NCI-H1092 treated with DMSO at 0.1 percent for 48 hours (cell line): Measurements from ENCODE around the gene SLC19A1.
A peak's percentile ranks its signal among the peaks of the same experiment; 100 is the strongest.

Experiments
- DNase-seq: peaks from one replicate; lab custom pipeline; 2025; lab: John Stamatoyannopoulos, UW

The SLC19A1 gene

DNA sequence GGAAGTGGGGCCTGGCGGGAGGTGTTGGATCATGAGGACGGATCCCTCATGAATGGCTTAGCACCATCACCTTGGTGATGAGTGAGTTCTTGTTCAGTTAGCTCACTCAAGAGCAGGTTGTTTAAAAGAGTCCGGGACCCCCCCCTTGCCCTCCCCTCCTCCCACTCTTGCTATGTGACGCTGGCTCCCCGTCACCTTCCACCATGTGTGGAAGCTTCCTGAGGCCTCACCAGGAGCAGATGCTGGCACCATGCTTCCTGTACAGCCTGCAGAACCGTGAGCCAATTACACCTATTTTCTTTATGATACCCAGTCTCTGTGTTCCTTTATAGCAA, 3.0 kb upstream of the SLC19A1 start:
- no peak for DNase-seq

DNA sequence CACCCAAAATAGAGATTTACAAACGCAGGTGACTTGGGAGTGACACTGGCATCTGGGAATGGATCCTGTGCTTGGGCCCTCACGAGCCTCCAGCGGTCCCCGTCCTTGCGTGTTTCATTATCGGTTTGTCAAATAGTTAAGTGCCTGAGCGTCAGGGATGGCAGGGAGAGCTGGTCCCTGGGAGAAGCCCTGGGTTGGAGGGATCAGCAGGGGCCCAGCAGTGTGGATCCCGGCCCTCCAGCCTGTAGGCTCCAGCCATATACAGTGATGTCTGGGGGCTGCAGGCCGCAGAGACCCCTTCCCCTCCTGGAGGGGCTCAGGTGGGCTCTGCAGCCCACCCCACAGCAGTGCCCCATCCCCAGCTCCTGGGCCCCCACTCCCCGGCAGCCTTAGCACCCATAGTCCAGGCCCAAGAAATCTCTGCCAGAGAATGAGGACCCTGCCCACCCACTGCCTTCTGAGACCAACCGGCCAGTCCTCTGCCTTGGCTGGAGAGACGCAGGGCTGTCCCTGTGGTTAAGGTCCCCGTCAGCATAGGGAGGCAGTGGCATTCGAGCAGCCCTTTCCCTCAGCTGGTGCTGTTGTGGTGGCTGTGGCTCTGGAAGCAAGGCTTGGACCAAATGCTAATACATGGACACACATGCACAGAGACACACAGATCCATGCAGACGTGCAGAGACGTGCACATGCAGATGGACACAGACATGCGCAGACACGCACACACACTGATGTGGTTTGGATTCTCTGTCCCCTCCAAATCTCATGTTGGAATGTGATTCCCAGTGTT, 2.4 kb upstream of the SLC19A1 start:
- DNase-seq: no peak

DNA sequence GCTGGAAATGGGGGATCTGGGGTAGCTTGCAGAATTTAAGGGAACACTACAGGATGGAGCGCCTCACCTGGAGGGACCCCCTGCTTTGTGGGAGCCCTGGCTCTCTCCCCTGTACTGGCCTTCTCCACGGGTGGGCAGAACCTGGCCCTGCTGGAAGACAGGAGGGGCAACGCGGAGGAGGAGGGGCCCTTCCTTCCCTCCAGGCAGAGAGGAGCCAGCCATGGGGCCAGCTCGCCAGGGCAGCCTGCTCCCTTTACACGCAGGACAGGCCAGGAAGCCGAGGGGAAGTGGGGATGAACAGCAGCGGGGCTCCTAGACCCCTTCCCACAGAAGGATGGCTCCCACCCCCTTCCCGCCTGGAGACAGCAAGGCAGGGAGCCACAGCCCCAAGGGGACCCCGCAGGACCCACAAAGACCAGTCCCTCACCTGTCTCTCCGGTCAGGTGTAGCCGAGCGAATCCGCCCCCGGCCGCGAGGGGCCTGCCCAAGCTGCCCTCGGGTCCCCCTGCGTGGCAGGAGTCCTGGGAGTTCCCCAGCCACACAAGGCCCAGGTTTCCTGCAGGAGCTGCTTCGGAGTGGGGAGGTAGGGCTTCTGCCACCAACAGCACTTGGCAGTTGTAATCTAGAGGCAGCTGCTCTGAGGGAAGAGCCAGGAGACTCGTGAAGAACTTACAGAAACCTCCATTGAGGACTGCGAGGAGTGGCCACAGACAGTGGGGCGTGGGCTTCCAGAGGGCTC, 1.6 kb upstream of the SLC19A1 start:
- DNase-seq: no peak

DNA sequence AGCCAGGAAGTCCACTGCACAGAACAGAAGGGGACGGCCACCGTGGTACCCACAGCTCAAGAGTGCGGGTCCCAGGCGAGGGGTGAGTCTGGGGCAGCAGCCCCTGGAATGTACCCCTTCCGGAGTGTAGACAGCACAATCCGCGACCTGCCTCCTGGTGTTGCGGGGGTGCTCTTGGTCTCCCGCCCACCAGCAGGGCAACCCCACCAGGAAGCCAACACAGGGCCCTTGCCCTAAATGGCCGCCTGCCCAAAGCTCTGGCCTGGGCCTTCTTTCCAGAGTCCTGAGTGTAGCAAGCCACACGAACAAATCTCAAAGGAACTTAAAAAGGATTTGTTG, 1.1 kb upstream of the SLC19A1 start:
- no peak for DNase-seq

DNA sequence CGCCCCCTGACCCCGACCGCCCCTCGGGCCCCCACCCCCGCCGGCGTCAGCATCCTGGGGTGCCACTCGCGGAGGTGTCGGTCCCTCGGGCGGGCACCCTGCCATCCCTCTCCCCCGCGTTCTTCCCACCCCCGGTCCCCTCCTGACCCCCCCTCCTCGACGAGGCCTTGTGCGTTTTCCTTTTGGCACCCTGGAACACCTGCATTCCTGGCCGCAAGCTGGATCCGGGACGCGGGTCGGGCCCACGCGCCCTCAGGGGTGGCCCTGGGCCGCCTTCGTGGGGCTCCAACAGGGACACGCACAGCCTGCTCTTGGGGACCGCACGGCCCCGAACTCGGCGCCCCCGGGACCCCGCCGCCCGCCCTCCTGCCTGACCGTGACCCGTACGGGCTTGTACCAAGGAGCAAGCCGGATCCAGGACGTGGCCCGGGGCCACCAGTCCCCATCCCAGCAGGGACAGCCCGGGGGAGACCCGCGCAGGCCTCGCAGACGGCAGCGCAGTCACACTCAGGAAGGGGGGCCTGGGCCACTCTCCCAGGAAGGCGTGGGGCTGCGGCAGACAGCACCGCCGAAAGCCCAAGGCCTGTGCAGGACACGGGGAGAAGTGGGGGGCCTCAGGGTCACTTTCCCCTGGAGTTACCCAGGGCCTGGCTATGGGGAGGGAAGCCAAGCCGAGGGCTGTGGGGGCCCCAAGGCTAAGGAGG, 579 bp upstream of the SLC19A1 start:
- DNase-seq: no peak

DNA sequence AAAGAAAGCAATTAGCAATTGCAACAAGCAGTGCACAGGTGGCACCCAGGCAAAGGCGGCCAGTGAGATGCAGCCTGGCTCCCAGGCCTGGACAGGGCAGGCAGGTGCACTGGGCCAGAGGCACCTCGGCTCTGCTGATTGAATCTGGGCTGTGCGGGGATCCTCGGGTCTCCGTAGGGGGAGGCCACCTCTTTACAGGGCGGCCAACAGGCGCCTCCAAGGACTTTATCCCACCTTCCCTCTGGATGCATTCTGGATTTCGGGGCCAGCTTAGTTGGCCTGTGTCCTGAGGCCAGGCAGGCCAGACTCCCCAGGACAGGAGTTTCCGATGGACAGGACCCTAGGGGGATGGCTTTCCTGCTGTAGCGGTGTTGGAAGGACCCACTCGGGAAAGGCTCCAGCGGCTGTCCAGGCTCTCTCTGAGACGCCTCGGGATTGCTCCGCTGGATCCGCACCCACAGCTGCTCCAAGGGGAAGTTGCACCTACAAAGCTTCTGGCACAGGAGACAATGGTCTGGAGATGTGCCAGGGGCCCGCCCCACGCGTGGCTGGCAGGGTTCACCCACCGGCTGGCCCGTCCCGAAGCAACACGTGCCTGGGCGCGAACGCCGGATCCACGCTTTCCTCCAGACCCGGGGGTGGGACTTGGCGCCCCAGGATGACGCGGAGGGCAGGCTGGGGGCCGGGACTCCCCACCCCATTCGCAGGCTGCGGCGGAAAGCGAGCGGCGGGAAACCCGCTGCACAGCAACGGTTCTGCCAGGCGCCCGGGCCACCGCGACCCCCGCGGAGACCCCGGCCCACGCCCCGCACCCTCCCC, 810 bp downstream of the SLC19A1 start:
- peak; percentile 30 for DNase-seq

DNA sequence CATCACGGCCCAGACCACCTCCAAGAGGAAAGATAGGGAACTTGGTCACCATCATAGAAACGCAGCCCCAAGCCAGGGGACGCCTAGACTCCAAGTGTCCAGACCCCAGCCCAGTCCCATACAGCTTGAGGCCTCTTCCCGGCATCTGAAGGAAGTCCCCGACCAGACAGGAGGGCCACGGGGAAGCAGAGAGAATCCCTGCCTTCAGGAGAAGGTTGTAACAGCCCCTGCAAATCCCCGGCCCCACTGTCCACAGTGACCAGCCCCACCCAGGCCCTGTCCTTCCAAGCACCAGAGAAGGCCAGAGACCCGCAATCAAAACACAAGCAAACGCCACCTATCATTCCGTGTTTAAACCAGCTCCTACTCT, 1.7 kb downstream of the SLC19A1 start:
- no peak for DNase-seq

DNA sequence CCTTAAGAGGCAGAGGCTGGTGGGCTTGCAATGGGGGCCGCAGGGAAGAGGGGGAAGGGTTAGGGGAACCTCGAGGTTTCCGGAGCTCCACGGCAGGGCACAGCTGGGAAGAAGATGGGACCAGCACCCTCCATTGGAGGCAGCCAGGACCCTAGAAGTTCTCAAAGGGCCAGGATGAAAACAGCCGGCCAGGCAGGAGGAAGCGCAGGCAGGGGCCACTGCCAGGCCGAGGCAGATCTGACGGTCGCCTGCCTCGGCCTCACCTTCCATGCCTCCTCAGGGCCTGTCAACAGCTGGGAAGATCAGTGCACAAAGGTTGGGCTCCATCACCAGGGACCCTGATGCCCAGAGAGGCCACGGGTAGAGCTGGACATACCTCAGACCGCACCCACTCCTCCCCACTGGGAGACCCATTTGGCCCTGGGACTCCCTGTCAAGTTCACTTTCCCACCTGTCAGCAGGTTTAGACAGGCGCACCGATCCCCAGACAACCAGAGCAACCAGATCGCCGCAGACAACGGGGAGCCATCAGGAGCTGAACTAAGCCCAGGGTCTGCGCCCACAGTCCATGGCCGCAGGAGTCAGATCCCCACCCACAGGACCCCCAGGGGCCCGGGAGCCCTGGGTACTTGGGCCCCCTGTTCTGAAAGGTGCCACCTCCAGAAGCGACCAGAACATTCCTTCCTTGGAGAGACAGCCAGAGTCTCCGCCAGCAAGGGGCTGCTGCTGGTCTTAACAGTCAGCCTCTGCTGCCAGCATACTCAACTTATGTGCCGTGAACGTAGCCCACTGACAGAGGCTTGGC, 2.2 kb downstream of the SLC19A1 start:
- DNase-seq: no peak

DNA sequence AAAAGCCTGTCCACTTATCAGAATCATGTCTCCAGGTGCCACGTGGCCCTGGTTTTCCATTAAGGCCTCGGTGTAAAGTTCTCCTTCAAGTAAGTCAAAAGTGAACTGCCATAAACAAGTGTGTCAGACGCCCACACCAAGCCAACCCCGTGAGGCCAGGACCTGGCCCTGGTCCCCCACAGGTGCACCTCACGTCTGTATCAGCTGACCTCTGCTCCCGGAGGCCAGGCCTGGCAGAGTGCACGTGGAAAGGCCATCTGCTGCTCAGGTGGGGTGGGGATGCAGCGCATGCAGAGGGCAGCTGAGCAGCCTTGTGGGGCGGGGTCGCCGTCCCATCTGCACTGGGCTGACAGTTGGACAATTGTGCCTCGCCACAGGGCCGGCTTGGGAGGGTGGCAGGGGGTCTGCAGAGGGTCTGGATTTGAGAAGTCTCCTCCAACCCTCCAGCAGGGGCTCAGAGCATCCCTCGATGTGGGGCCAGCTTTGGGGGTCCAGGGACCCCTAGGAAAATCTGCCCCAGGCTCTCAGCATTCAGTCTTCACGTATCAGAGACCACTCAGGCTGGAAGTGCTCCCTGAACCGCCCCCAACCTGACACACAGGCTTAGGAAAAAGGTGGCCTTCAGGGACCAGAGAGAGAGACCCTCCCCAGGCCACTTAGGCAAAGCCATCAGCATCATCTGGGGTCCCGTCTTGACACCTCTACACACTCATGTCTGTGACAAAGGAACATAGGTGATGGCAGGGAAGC, 3.0 kb downstream of the SLC19A1 start:
- DNase-seq: no peak

DNA sequence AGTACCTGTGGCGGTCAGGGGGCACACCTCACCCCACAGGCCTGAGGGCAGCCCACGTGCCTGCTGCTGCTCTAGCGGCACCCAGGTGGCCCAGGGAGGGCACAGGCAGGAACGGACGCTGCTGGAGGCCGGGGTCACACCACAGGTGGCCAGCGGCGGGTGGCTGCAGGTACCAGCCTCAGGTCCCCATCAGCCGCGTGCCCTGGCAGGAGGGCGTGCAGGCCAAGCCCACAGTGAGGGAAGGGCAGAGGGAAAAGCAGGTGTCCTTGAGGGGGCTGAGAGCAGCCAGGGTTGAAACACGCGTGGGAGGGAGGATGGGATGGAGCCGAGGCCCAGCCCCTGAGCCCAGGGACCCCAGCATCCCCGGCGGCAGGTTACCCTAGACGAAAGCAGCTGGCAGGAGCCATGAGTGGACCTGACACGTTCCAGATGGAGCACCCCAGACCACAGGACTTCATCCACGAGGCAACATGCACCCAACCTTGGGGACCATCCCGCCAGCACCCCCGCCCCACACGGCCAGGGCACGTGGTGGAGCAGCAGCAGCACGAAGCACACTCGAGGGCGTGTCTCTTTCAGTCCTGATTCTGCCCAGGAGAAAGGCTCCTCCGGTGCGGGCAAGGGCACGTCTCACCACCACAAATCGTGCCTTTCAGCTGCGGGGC, 3.7 kb downstream of the SLC19A1 start:
- no peak for DNase-seq

DNA sequence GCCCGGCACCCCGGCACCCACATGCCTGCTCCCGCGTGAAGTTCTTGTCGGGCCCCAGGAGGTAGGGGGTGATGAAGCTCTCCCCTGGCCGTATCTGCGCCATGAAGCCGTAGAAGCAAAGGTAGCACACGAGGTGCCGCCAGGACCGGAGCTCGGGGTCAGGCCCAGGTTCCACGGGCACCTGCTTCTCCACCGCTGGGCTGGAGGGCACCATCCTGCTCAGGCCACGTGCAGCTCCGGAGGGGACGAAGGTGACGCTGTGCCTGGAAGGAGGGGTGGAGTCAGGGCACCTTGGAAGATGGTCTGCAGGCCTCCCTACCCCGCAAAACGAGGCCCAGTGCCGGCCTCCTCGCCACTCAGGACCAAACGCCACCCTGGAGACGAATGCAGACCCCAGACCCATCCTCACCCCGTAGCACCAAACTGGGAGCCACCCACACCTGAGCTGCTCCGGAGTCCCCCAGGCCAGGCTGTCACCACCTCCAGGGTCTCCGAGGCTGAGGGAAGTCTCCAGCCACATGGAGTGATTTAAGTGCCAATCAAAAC, 4.4 kb downstream of the SLC19A1 start:
- no peak for DNase-seq

DNA sequence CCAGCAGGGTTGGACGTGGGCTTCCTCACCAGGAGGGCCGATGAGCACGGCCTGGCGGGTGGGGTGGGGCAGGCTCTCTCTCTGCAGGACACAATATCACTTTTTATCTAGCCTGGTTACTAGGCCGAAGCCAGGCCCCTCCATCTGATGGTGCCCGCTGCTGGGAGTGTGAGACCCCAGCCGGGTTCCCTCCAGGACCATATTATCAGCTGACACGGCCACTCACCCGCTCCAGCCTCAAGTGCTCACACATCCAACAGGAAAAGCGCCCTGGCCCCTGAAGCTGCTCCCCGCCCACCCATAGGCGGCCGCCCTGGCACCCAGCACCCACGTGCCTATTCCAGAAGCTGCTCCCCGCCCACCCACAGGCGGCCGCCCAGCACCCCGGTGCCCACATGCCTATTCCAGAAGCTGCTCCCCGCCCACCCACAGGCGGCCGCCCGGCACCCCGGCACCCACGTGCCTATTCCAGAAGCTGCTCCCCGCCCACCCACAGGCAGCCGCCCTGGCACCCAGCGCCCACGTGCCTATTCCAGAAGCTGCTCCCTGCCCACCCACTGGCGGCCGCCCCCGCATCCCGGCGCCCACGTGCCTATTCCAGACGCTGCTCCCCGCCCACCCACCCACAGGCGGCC, 5.0 kb downstream of the SLC19A1 start:
- DNase-seq: no peak

DNA sequence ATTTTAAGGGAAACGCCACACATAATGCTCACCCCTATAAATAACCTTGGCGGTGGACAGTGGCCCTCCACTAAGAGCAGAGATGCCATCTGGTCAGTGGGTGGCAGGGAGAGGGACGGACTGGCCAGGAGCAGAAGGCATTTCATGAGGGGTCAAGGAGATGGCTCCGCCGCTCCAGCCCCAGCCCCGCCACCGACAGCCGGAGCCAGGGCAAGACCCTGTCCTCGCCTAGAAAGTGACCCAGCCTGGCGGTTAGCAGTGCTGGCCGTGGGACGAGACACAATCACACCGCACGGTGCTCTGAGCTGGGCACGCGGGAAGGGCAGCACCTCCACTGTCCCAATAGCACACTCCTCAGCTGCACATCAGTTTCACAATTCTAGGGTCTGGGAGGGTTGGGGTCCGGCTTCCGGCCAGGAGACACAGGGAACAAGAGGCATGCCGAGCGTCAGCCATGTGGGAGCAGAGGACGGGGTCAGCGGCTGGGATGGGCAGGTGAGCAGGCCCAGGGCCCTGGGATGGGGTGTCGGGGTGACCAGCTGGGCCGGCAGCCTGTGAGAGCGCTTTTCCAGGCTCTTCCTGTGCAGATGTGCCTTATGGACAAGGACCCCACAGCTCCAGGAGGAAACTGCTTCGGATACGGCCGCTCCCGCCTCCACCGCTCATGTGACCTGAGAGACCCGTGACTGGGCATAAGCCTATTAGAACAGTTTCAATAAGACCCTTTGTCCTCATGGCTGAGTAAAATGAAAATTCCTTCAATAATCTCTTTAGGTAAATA, 5.7 kb downstream of the SLC19A1 start:
- DNase-seq: no peak

DNA sequence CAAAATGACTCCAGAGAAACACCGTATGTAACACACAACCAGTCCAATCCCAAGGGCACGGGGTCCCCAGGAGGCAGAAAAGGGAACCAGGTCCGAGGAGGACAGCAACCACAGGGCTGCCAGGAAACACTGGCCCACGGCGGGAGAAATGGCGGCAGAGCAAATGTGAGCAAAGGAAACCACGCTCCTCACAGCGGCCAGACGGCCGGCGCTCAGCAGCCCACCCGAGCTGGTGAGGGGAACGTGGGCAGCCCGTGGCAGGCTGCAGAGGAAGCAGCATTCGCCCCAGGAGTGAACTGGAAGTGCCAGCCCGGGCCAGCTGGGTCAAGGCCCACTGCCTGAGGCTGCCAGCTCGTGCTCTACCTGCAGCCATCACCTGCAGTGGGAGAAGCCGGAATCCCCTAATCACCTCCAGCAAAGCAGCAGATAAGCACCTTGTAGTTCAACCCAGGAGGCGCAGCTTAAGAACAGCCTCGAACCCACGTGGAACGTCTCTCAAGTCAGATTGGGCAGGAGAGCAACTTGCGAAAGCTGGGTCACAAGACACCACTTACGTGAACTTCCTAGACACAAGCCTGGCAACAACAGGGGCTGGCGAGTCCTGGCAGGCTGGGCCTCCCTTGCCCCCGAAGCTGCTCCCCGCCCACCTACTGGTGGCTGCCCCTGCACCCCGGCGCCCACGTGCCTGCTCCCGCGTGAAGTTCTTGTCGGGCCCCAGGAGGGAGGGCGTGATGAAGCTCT, 6.7 kb downstream of the SLC19A1 start:
- DNase-seq: no peak

DNA sequence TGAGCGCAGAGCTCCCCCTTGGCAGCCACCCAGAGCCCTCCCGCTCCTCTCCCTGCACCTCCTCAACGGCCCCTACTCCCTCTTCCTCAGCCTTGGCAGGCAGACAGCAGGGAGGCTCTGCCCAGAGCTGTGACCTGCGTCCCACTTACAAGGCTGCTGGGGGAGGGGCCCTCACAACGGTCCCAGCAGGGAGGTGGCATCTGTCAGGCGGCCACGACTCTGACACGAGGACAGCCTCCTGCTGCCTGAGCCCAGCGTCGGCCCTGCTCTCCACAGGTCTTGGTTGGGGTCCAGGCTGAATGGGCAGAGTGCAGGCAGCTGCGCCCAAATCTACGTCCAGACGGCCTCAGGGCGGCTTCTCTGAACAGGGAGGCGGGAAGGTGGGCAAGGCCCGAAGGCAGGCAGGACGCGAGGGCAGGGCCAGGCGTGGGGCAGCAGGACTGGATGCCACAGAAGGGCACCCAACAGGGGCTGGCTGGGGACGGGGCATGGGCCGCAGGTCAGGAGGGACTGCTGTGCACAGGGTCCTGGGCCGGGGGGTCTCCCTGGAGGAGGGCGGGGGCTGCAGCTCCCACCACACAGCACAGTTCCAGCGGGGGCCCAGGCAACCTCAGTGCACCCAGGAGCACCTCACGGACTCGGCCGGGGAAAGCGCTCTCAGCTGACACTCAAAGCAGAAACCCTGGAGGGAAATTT, 7.5 kb downstream of the SLC19A1 start:
- peak; percentile 72 for DNase-seq

DNA sequence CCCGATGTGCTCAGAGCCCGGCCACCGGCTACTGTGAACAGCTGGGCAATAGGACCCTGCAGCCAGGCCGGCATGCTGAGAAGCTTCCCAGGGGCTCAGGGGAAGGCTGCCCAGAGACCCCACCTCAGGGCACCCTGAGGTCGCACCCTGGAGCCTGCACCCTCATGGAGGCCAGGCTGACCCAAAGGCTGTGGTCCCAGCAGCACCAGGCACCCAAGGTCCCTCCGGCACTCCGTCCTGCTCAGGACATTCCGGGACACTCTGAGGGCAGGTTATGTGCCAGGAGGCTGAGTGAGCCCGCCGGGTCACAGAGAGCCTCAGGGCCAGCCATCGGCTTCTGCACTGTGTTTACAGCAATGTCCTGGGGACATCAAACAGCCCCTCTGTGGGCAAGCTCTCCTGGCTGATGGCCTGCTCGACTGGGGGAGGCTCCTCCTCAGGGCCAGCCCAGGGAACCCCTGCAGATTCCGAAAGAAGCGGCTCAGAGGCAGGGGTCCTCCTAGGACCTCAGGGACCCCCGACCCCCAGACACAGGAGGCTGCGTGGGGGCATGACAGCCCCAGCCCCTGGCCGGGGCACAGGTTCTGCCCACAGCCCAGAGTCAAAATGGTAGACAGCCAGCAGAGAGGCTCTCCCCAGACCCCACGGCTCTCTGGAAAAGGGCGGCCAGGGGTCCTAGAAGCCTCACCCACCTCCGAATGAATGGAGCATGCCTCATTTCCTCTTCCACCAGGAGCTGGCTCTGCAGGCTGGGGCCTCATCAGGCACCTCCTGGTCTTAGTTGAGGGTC, 8.2 kb downstream of the SLC19A1 start:
- DNase-seq: no peak
